MM.1S (cell line): ENCODE measurements around the gene ACSM5.
"Not testable (repeated sequence)": the region's sequence is repeated elsewhere in the genome, so short reads cannot be mapped to it uniquely, and the experiment has no call there.

Experiments
- DNase-seq: peaks from one replicate; pipeline ENCODE4 v3.0.0-alpha.2; 2015
- H2AFZ ChIP-seq: fragments of 300-600 bp; sonication (generic); 2 replicates; pipeline ENCODE4 v1.6.0; 2016; ENCODE audit warnings: antibody characterized with exemption, low read length
- H3F3A ChIP-seq: fragments of 300-600 bp; sonication (generic); 2 replicates; pipeline ENCODE4 v1.6.1; 2016; ENCODE audit warnings: mild to moderate bottlenecking, antibody characterized with exemption, low read length, moderate library complexity, mixed read lengths; ENCODE audit not compliant: insufficient read depth
- H3K27ac ChIP-seq: fragments of 300-600 bp; sonication (generic); 2 replicates; pipeline ENCODE4 v1.5.1; 2016; ENCODE audit warnings: mild to moderate bottlenecking, low read length
- H3K27me3 ChIP-seq: fragments of 300-600 bp; sonication (generic); replicated peaks from 2 replicates; pipeline ENCODE4 v1.6.0; 2016; ENCODE audit warnings: low read length; ENCODE audit not compliant: insufficient read depth
- H3K36me3 ChIP-seq: fragments of 300-600 bp; sonication (generic); replicated peaks from 2 replicates; pipeline ENCODE4 v1.6.1; 2016; ENCODE audit warnings: mild to moderate bottlenecking, low read length, mixed read lengths; ENCODE audit not compliant: insufficient read depth
- H3K4me1 ChIP-seq: fragments of 300-600 bp; sonication (generic); 2 replicates; pipeline ENCODE4 v1.6.1; 2016; ENCODE audit warnings: low read length, mixed read lengths
- H3K4me2 ChIP-seq: fragments of 300-600 bp; sonication (generic); 2 replicates; pipeline ENCODE4 v1.6.0; 2016; ENCODE audit warnings: low read depth, low read length
- H3K4me3 ChIP-seq: fragments of 300-600 bp; sonication (generic); 2 replicates; pipeline ENCODE4 v1.5.1; 2016; ENCODE audit warnings: low read length, mixed read lengths
- H3K79me2 ChIP-seq: fragments of 300-600 bp; sonication (generic); 2 replicates; pipeline ENCODE4 v1.6.1; 2016; ENCODE audit warnings: mixed run types, low read length, mixed read lengths
- H3K9ac ChIP-seq: fragments of 300-600 bp; sonication (generic); 2 replicates; pipeline ENCODE4 v1.6.1; 2016; ENCODE audit warnings: low read length, mixed read lengths
- H3K9me2 ChIP-seq: fragments of 300-600 bp; sonication (generic); replicated peaks from 2 replicates; pipeline ENCODE4 v1.6.1; 2016; ENCODE audit warnings: mild to moderate bottlenecking, low read length, mixed read lengths; ENCODE audit not compliant: insufficient read depth
- H3K9me3 ChIP-seq: fragments of 300-600 bp; sonication (generic); replicated peaks from 2 replicates; pipeline ENCODE4 v1.6.1; 2016; ENCODE audit warnings: mild to moderate bottlenecking, low read length, mixed read lengths; ENCODE audit not compliant: insufficient read depth
- H4K20me1 ChIP-seq: fragments of 300-600 bp; sonication (generic); 2 replicates; pipeline ENCODE4 v1.6.1; 2016; ENCODE audit warnings: mild to moderate bottlenecking, low read length, moderate library complexity, mixed read lengths; ENCODE audit not compliant: insufficient read depth
- EZH2 ChIP-seq: fragments of 300-600 bp; sonication (generic); optimal IDR thresholded peaks from 2 replicates; pipeline ENCODE3; 2017; ENCODE audit warnings: low read depth, mild to moderate bottlenecking, antibody characterized with exemption, low read length, mixed read lengths
- EZH2phosphoT487 ChIP-seq: fragments of 300-600 bp; sonication (generic); IDR thresholded peaks from 2 replicates; pipeline ENCODE4 v1.6.1; 2018; ENCODE audit warnings: antibody characterized with exemption, low read length
- TF ChIP-seq, protein P1 (sequence below): fragments of 300-600 bp; sonication (generic); IDR thresholded peaks from 2 replicates; pipeline ENCODE4 v1.5.1; 2016; ENCODE audit warnings: antibody characterized with exemption, low read length, mixed read lengths

ACSM5 gene

DNA sequence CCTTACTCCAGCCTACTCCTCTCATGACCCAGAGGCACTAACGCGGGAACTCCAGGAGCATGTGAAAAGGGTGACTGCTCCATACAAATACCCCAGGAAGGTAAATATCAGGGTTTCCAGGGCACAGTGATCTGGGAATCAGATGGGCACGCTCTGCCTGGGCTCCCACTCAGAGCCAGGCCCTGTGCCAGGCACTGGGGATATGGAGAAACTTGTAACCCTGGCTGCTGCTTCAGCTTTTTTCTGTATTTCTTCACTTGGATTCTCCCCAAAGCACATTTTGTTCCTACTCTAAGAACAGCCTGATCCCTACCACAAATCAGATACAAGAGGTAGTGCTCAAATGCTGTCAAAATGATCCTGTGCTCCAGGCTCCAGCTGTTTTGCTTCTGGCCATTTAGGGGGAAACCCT lies 30.5 kb downstream of the ACSM5 start:
- H3K4me3 ChIP-seq, H3K9me2 ChIP-seq, H3K9me3 ChIP-seq, H3K4me1 ChIP-seq, H2AFZ ChIP-seq, H3K9ac ChIP-seq, H3K79me2 ChIP-seq, H3K27me3 ChIP-seq, H3K4me2 ChIP-seq, H3K27ac ChIP-seq, H3K36me3 ChIP-seq, H3F3A ChIP-seq, H4K20me1 ChIP-seq, DNase-seq: not testable (repeated sequence)

DNA sequence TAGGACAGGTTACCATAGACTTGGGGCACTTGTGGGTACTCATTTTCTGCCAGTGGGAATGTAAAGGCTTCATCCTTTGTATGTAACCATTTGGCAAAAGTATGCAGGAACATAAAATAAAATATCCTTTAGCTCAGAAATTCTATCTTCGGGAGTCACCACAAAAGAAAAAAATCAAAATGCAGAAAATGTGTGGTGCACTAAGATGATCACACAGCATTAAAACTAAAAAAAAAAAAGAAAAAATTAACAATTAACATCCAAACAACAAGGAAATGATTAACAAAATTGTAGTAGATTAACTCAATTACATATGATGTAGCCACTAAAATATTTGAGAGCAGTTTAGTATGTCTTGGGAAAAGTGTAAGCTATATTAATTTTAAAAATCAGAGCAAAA lies 31.4 kb downstream of the ACSM5 start:
- not testable (repeated sequence) for H4K20me1 ChIP-seq, H3K4me1 ChIP-seq, H3K27ac ChIP-seq, H3F3A ChIP-seq, H3K36me3 ChIP-seq, DNase-seq, H3K27me3 ChIP-seq, H3K9me3 ChIP-seq, H3K9ac ChIP-seq, H3K9me2 ChIP-seq, H3K4me2 ChIP-seq, H2AFZ ChIP-seq, H3K4me3 ChIP-seq, H3K79me2 ChIP-seq

DNA sequence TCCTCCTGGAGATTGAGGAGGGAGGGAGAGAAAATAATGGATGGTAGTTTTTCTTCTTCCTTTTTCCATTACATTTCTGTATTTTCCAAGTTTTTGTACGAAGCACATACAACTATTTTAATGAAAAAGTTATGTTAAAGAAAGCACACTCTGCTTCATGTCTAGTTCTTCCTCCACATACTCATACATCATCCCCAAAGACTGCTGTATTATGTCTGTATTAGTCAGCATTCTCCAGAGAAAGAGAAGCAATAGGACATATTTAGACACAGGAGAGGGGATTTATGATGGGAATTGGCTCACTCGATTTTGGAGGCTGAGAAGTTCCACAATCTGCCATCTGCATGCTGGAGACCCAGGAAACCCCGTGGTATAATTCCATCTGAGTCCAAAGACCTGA lies 31.9 kb downstream of the ACSM5 start:
- H2AFZ ChIP-seq = no peak overlapping the region
- no peaks in the 10 kb centered on the region for H3K9me3 ChIP-seq
- no peak overlapping the region for H3K4me2 ChIP-seq
- no peak for DNase-seq
- H3F3A ChIP-seq = no peaks in the 10 kb centered on the region
- no peaks in the 10 kb centered on the region for H4K20me1 ChIP-seq
- no peaks in the 10 kb centered on the region for H3K9me2 ChIP-seq
- no peak overlapping the region for H3K9ac ChIP-seq
- no peak overlapping the region for H3K27ac ChIP-seq
- H3K4me3 ChIP-seq = no peak overlapping the region
- H3K79me2 ChIP-seq = no peaks in the 10 kb centered on the region
- TF ChIP-seq, protein P1, sequence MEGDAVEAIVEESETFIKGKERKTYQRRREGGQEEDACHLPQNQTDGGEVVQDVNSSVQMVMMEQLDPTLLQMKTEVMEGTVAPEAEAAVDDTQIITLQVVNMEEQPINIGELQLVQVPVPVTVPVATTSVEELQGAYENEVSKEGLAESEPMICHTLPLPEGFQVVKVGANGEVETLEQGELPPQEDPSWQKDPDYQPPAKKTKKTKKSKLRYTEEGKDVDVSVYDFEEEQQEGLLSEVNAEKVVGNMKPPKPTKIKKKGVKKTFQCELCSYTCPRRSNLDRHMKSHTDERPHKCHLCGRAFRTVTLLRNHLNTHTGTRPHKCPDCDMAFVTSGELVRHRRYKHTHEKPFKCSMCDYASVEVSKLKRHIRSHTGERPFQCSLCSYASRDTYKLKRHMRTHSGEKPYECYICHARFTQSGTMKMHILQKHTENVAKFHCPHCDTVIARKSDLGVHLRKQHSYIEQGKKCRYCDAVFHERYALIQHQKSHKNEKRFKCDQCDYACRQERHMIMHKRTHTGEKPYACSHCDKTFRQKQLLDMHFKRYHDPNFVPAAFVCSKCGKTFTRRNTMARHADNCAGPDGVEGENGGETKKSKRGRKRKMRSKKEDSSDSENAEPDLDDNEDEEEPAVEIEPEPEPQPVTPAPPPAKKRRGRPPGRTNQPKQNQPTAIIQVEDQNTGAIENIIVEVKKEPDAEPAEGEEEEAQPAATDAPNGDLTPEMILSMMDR = no peak
- no peak for TF ChIP-seq EZH2phosphoT487
- TF ChIP-seq EZH2 = no peak
- H3K4me1 ChIP-seq = no peaks in the 10 kb centered on the region
- H3K27me3 ChIP-seq = no peaks in the 10 kb centered on the region
- no peaks in the 10 kb centered on the region for H3K36me3 ChIP-seq

DNA sequence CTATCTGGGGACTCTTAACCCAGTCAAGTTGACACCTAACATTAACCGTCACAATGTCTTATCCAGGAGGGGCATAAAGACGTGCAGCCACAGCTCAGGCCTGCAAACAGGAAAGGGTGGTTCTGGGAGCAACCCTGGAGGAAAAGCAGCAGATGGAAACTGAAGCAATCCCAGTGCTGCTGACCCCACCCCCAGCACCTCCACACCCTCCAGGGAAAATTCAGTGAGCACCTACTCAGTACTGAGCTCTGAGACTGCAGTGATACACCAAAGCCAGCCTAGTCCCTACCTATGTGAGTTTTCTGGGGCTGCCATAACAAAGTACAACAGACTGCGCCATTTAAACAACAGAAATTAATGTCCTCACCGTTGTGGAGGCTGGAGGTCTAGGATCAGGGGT lies 32.5 kb downstream of the ACSM5 start:
- not testable (repeated sequence) for H3K27me3 ChIP-seq, H3K27ac ChIP-seq, H3K9me2 ChIP-seq, H3K36me3 ChIP-seq, H2AFZ ChIP-seq, H4K20me1 ChIP-seq, DNase-seq, H3K4me2 ChIP-seq, H3K9ac ChIP-seq, H3F3A ChIP-seq, H3K4me1 ChIP-seq, H3K79me2 ChIP-seq, H3K9me3 ChIP-seq, H3K4me3 ChIP-seq

DNA sequence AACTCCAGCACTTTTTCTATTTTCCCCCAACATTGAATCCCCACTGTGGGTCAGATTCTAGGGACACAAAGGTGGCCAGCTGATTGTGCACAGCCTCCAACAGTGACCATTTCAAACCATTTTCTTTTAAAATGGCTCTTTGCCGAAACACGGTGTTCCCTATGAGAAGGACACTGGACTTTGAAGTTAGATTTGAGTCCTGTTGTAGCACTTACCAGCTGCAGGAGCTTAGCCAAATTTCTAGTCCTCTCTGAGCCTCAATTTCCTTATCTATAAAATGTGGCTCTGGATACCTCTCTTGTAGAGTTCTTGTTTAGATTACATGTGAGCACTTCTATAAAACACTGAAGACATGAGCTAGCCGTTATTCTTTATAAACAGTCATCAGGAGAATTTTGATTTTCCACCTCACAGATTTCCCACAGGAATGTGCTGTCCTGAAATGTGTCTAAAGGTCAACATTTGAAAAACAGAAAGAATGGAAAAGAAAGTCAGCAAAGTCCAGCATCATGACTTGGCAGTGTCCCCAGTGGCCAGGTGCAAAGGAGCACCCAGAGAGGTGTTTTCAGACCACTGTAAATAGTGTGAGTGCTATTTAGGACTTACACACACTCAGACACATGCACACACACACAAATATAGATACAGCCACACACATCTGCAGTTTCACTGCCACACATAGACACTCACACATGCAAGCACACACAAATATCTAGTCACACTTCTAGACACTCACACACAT lies 37.5 kb downstream of the ACSM5 start:
- H4K20me1 ChIP-seq, H3K9me2 ChIP-seq, DNase-seq, H3F3A ChIP-seq, H3K4me2 ChIP-seq, H3K9ac ChIP-seq, H3K9me3 ChIP-seq, H3K4me1 ChIP-seq, H3K79me2 ChIP-seq, H3K27me3 ChIP-seq, H3K4me3 ChIP-seq, H3K27ac ChIP-seq, H2AFZ ChIP-seq, H3K36me3 ChIP-seq: not testable (repeated sequence)

DNA sequence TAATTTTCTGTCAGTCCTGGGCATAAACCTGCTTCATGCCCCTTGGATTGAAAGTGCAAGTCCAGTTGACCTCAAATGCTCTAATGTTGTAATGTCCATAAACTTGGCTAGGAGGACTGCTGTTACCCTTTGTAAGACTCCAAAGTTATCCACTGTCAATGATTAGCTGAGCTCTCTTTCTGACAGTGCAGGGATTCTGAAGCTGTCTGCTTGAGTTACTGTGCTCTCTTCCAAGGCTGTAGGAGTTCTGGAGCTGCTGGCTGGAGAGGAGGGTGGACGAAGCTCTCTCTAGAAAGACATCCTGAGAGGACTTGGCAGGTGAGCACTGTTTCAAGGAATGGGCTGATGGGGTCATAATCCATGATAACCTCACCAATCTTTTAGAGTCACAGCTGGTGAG lies 42.0 kb downstream of the ACSM5 start, which contains the start of gene ACSM2A:
TSS of gene ACSM2A (plus strand) at position 158 of the 400 bp plus-strand sequence. CDS start 8,594 bp downstream, outside the sequence.
- not testable (repeated sequence) for H3F3A ChIP-seq, H3K9me2 ChIP-seq, H3K4me1 ChIP-seq, H3K79me2 ChIP-seq, DNase-seq, H3K4me3 ChIP-seq, H3K27me3 ChIP-seq, H3K36me3 ChIP-seq, H3K4me2 ChIP-seq, H3K9me3 ChIP-seq, H3K9ac ChIP-seq, H2AFZ ChIP-seq, H3K27ac ChIP-seq, H4K20me1 ChIP-seq

DNA sequence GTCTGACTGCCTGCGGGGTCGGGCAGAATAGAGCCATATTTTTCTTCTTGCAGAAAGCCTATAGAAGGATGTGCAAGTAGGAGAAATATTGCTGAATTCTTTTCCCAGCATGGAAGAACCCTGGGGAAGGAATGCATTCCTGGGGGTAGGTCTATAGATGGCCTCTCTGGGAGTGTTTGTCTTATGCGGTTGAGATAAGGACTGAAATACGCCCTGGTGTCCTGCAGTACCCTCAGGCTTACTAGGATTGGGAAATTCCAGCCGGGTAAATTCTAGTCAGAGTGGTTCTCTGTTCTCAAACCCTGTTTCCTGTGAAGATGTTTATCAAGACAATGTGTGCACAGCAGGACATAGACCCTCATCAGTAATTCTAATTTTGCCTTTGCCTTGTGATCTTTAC lies 44.3 kb downstream of the ACSM5 start:
- not testable (repeated sequence) for DNase-seq, H3K79me2 ChIP-seq, H3K27me3 ChIP-seq, H3K4me1 ChIP-seq, H3K9ac ChIP-seq, H3K9me2 ChIP-seq, H3K4me3 ChIP-seq, H2AFZ ChIP-seq, H3F3A ChIP-seq, H3K36me3 ChIP-seq, H3K27ac ChIP-seq, H3K9me3 ChIP-seq, H3K4me2 ChIP-seq, H4K20me1 ChIP-seq
